NCI-H1694 (cell line): ENCODE data around the gene GLIPR1.
"Not testable (repeated sequence)": the region's sequence is repeated elsewhere in the genome, so short reads cannot be mapped to it uniquely, and the experiment has no call there.

Source experiments
- DNase-seq: peaks from one replicate; lab custom pipeline; 2025; lab: John Stamatoyannopoulos, UW

Gene GLIPR1

DNA sequence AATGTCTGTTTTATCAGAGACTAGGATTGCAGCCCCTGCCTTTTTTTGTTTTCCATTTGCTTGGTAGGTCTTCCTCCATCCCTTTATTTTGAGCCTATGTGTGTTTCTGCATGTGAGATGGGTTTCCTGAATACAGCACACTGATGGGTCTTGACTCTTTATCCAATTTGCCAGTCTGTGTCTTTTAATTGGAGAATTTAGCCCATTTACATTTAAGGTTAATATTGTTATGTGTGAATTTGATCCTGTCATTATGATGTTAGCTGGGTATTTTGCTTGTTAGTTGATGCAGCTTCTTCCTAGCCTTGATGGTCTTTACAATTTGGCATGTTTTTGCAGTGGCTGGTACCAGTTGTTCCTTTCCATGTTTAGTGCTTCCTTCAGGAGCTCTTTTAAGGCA is 40.7 kb downstream of the GLIPR1 start:
- DNase-seq = not testable (repeated sequence)

- not testable (repeated sequence) for DNase-seq
These were observed 41.6 kb downstream of the GLIPR1 start for GRCh38 chr12:75522124-75522523.

DNA sequence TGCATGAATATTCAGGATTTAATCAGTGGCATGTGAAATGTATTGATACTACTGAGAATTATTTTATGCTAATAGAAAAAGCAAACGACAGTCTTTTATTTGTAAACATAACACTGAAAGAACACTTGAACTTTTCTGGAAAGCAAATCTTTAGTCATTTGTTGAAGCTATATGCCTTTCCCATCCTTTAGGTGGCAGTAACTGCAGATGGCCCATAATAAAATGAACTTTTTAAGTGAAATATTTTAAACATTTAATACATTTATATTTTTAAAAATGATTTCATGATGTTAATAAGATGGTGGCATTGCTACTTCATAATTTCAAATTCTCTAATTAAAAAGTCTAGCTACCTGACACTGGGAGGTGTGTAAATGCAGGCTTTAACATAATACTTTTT is 44.7 kb downstream of the GLIPR1 start:
- DNase-seq = no peak

DNA sequence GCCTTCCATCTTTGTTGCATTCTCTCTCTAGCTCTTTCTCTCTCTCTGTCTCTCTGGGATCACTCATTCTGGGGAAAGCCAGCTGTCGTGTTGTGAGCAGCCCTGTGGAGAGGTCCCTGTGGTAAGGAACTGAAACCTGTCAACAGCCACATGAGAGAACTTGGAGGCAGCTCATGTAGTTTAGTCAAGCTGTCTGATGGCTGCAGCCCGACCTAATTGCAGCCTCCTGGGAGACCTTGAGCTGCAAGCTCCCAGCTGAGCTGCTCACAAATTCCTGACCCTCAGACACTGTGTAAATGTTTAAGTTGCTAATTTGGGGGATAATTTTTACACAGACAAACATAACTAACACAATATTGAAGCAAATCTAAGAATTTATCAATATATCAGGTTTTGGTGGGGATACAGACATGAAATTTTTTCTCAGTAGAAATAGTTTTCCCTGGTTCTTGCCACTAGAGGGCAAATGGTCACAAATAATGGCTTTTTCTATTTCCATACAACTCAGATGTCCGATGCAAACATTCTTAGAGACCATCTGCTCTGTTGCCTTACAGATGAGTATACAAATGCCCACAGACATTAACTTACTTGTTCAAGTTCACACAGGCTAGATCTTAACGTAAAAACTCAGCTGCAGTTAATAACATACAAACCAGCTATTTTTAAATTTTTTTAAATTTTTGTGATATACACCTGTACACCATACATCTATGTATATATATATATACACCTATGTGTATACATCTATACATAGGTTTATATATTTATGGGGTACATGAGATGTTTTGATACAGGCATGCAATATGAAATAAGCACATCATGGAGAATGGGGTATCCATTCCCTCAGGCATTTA is 46.3 kb downstream of the GLIPR1 start:
- peak; percentile 83 for DNase-seq

GRCh38 chr12:75528272-75528671 is 47.7 kb downstream of the GLIPR1 start:
- peak; percentile 43 for DNase-seq

DNA sequence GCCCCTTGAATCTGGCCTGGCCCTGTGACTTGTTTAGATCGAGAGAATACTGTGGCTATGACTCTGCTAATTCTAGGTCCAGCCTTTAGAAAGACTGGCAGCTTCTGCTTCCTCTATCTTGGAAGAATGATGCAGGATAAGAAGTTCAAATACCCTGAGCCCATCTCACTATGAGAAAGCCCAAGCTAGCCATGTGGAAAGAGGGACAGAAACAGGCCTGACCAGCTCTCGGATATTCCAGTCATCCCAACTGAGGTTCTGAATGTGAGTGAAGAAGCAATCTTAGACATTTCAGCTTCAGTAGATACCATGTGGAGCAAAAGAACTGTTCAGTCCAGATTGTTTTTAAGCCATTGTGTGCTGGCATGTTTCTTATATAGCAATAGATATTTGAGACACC is 48.1 kb downstream of the GLIPR1 start:
- no peak for DNase-seq

- DNase-seq = no peak
These were observed 48.8 kb downstream of the GLIPR1 start for GRCh38 chr12:75529316-75529715.

GRCh38 chr12:75529826-75530225 is 49.3 kb downstream of the GLIPR1 start:
- DNase-seq = no peak

GRCh38 chr12:75533239-75533638 is 52.7 kb downstream of the GLIPR1 start:
- no peak for DNase-seq

GRCh38 chr12:75539889-75540288 is 59.3 kb downstream of the GLIPR1 start:
- DNase-seq = no peak

GRCh38 chr12:75542942-75543341 is 62.4 kb downstream of the GLIPR1 start:
- DNase-seq = no peak

DNA sequence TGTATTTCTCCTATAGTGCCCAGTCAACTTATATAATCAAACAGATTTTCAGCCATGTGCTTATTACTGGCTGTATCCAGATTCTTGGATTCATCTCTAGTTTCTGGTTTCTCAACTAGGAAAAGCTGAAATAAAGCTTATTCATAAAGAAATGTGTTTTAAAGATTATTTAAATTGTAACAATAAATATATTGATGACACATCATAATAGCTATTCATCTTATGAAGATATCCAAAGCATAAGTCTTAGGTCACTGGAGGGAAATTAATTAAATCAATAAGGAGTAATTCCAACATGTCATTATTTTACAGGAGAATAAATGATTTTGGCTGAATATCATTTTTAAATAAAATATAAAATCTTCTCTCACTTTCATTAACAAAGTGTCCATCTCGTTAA is 63.0 kb downstream of the GLIPR1 start:
- no peak for DNase-seq

DNA sequence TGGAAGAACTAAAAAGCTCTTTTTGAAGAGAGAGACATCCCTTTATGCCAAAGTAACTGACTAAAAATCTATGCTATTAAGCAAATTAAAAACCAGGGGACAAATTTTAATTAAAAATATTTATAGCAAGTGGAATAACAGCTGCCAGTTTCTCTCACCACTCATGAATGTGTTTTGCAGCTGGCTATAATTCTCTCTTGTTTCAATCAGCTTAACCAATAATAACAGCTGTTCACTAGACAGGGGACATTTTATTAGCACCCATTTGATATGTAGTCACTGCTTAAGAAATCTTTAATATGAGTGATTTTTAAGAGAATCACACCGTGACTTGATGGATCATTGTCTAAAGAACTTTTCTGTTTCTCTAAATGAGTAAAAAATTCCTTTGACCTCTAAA is 65.1 kb downstream of the GLIPR1 start:
- DNase-seq = no peak

DNA sequence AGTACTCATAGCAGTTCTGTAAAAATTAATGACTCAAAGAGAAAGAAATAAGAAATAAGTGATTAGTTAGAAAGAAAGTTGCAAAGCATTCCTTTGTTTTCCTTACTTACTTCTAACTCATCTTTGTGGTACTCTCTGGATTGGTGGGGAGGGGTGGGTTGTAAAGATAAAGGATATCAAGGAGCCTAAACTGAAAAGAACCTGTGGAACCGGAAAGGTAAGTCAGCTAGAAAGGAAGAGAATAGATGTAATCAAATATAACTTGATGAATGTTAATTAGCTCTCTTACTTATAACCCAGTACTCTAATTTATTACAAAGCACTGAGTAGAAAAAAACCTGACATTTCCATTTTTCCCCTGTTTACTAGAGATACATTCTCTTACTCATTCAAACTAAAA is 68.3 kb downstream of the GLIPR1 start:
- no peak for DNase-seq

DNA sequence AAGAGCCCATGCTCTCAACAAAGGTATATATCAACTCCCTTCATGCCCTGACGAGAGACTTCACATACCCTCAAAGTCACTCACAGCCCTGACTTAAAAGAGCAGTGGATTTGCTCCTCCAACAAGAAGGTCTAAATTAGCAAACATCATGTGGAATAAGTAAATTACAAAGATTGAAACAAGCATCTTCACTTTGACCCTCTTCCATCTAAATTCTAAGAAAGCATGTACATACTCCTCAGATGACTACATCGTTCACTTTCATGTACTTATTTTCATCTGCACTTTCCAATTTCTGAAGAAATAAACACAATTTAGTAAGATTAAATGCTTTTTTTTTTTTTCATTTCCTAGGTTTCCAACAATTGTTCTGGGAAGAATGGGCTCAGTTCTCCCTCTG is 69.4 kb downstream of the GLIPR1 start:
- DNase-seq = no peak

GRCh38 chr12:75550401-75551240 is 70.1 kb downstream of the GLIPR1 start:
- no peak for DNase-seq

GRCh38 chr12:75551477-75551876 is 70.9 kb downstream of the GLIPR1 start:
- no peak for DNase-seq

GRCh38 chr12:75553398-75553797 is 72.8 kb downstream of the GLIPR1 start:
- no peak for DNase-seq
